OCI-LY7 (cell line): ENCODE data around the gene SCAMP3. TPM values are rescaled to one million over a fixed set of nuclear protein-coding genes. Genes with fewer than 3 reads are reported as not detected.

ENCODE experiments used
- BruUV-seq: library from RNA; stranded (reverse); fragments of 400-500 nt; replicated peaks from 2 replicates; lab custom pipeline; 2021; lab: Mats Ljungman, UMichigan
- CTCF ChIA-PET: fragments of 300-600 bp; sonication (Branson Sonifier 250); formaldehyde crosslinking; loops from one replicate; lab custom pipeline; 2022; ENCODE audit warnings: antibody characterized with exemption; ENCODE audit not compliant: unreplicated experiment; lab: Charles Lee
- POLR2A ChIA-PET: fragments of 300-600 bp; sonication (Branson Sonifier 250); formaldehyde crosslinking; loops from one replicate; lab custom pipeline; 2022; ENCODE audit warnings: antibody characterized with exemption; lab: Charles Lee
- DNase-seq: peaks from one replicate; pipeline ENCODE4 v3.0.0-alpha.2; 2015; ENCODE audit warnings: low spot score
- H2AFZ ChIP-seq: fragments of 200-600 bp; sonication (generic), shearing (Covaris generic); 2 replicates; pipeline ENCODE4 v1.6.1; 2014; ENCODE audit warnings: mild to moderate bottlenecking, antibody characterized with exemption, low read length, moderate library complexity
- H3K27ac ChIP-seq: fragments of 200-600 bp; sonication (generic); 2 replicates; pipeline ENCODE4 v1.5.1; 2014; ENCODE audit warnings: mixed run types, low read depth, mild to moderate bottlenecking, moderate library complexity, low read length, inconsistent platforms; ENCODE audit not compliant: poor library complexity, severe bottlenecking
- H3K36me3 ChIP-seq: fragments of 200-600 bp; sonication (generic); 2 replicates; pipeline ENCODE4 v1.6.1; 2014; ENCODE audit warnings: mild to moderate bottlenecking, antibody characterized with exemption, low read length, moderate library complexity, mixed read lengths; ENCODE audit not compliant: insufficient read depth
- H3K4me1 ChIP-seq: fragments of 200-600 bp; sonication (generic); 2 replicates; pipeline ENCODE4 v1.5.1; 2014; ENCODE audit warnings: mild to moderate bottlenecking, low read length; ENCODE audit not compliant: insufficient read depth, poor library complexity, severe bottlenecking
- H3K4me2 ChIP-seq: fragments of 200-600 bp; sonication (generic); 2 replicates; pipeline ENCODE4 v1.6.1; 2014; ENCODE audit warnings: mild to moderate bottlenecking, low read length
- H3K4me3 ChIP-seq: fragments of 200-600 bp; sonication (generic); 2 replicates; pipeline ENCODE4 v1.5.1; 2014; ENCODE audit warnings: mild to moderate bottlenecking, low read depth, low read length; ENCODE audit not compliant: poor library complexity, severe bottlenecking
- H3K79me2 ChIP-seq: fragments of 200-600 bp; sonication (generic); 2 replicates; pipeline ENCODE4 v1.6.1; 2016; ENCODE audit warnings: low read depth, mild to moderate bottlenecking, low read length, moderate library complexity, mixed read lengths; ENCODE audit not compliant: insufficient read depth
- H3K9me2 ChIP-seq: fragments of 200-600 bp; sonication (generic); 2 replicates; pipeline ENCODE4 v1.6.1; 2016; ENCODE audit warnings: mild to moderate bottlenecking, low read length, mixed read lengths; ENCODE audit not compliant: insufficient read depth
- H3K9me3 ChIP-seq: fragments of 200-600 bp; sonication (generic); 2 replicates; pipeline ENCODE4 v1.6.1; 2014; ENCODE audit warnings: mild to moderate bottlenecking, mixed run types, low read length, mixed read lengths
- H4K20me1 ChIP-seq: fragments of 200-600 bp; sonication (generic); 2 replicates; pipeline ENCODE4 v1.6.1; 2014; ENCODE audit warnings: mild to moderate bottlenecking, antibody characterized with exemption, low read length, moderate library complexity, mixed read lengths; ENCODE audit not compliant: insufficient read depth
- EZH2phosphoT487 ChIP-seq: fragments of 200-600 bp; sonication (generic); IDR thresholded peaks from 2 replicates; pipeline ENCODE4 v1.6.1; 2018; ENCODE audit warnings: low read depth, borderline replicate concordance, mild to moderate bottlenecking, mixed run types, antibody characterized with exemption, low read length, moderate library complexity, mixed read lengths
- intact Hi-C: fragments of 100-400 bp; cut with micrococcal nuclease; formaldehyde crosslinking; loops from one replicate; pipeline ENCODE4 v1.10.0; 2022; ENCODE audit not compliant: unreplicated experiment
- total RNA-seq, 2 experiments: library from RNA; depleted of rRNA in 1 of 2; stranded (reverse); fragments of >200 nt in 1 of 2; shearing (Covaris generic) in 1 of 2; gene quantifications; 2 replicates each; pipeline ENCODE4 v1.2.3, GENCODE V29; 2014 to 2022
- TF ChIP-seq, protein P1 (sequence below): fragments of 200-600 bp; sonication (generic); conservative IDR thresholded peaks from 2 replicates; pipeline ENCODE4 v1.5.1; 2014; ENCODE audit warnings: mild to moderate bottlenecking, antibody characterized with exemption, low read length, moderate library complexity, mixed read lengths

The SCAMP3 gene
- total RNA-seq, 2 experiments from 2014 or later: 58.3 to 74.7 TPM

DNA sequence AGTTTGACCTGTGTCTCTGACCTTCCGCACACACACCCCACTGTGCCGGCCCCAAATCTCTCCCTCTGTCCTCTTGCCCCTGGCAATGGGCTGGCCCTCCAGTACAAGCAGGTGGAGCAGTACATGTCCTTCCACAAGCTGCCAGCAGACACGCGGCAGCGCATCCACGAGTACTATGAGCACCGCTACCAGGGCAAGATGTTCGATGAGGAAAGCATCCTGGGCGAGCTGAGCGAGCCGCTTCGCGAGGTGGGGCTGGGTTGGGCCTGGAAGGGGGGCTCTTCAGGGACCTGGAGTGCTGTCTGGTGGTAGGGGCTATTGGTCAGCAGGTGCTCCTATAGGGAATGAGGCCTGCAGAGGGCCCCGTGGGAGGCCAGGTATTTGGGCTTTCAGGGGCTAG, 22.9 kb upstream of the SCAMP3 start:
- ChIA-PET POLR2A (interaction anchor here (0.6 kb wide), 1 partner anchor 23 kb away, joined by 3 read pairs; no protein-coding TSS in a partner anchor), CTCF (no interaction called here)
- Histone ChIP-seq H3K9me3 (no peaks in the 10 kb centered on the region), H3K4me2 (no peak overlapping the region), H3K79me2 (no peaks in the 10 kb centered on the region), H3K4me1 (no peaks in the 10 kb centered on the region), H3K36me3 (peaks cover 4% of the 10 kb centered on the region; the same call in 1 of the 2 replicates), H4K20me1 (no peaks in the 10 kb centered on the region), H3K4me3 (no peak overlapping the region), H2AFZ (no peak overlapping the region), H3K9me2 (no peaks in the 10 kb centered on the region), H3K27ac (no peak overlapping the region)
- DNase-seq: no peak
- intact Hi-C loops: no loop called here
- TF ChIP-seq EZH2phosphoT487: no peak
- TF ChIP-seq, protein P1, sequence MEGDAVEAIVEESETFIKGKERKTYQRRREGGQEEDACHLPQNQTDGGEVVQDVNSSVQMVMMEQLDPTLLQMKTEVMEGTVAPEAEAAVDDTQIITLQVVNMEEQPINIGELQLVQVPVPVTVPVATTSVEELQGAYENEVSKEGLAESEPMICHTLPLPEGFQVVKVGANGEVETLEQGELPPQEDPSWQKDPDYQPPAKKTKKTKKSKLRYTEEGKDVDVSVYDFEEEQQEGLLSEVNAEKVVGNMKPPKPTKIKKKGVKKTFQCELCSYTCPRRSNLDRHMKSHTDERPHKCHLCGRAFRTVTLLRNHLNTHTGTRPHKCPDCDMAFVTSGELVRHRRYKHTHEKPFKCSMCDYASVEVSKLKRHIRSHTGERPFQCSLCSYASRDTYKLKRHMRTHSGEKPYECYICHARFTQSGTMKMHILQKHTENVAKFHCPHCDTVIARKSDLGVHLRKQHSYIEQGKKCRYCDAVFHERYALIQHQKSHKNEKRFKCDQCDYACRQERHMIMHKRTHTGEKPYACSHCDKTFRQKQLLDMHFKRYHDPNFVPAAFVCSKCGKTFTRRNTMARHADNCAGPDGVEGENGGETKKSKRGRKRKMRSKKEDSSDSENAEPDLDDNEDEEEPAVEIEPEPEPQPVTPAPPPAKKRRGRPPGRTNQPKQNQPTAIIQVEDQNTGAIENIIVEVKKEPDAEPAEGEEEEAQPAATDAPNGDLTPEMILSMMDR: no peak
- BruUV-seq: no TSS peak

DNA sequence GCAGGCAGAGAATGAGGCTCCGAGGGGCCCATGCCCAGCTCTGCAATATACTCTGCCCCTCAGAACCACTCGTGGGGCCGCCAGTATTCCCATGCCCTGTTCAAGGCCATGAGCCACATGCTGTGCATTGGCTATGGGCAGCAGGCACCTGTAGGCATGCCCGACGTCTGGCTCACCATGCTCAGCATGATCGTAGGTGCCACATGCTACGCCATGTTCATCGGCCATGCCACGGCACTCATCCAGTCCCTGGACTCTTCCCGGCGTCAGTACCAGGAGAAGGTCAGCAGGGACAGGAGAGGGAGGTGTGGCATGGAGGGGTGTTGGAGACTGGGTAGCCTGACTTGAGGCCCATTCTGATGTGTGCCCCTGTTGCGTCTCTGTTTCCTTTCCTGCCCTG, 22.3 kb upstream of the SCAMP3 start:
- BruUV-seq: no TSS peak

DNA sequence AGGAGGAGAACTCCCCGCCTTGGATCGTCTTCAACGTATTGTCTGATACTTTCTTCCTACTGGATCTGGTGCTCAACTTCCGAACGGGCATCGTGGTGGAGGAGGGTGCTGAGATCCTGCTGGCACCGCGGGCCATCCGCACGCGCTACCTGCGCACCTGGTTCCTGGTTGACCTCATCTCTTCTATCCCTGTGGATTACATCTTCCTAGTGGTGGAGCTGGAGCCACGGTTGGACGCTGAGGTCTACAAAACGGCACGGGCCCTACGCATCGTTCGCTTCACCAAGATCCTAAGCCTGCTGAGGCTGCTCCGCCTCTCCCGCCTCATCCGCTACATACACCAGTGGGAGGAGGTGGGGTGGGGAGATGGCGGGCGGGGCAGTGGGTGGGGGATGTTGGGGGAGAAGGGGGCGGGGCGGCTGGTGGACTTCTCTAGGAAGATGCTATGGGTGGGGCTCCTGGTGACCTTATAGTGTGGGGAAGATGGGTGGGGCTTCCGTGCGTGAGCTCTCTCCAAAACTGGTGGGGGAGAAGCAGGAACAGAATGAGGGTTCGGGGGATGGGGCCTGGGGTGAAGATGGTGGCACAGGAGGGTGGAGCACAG, 20.4 kb upstream of the SCAMP3 start:
- intact Hi-C loops: no loop called here
- Histone ChIP-seq H3K36me3 (peaks cover 4% of the 10 kb centered on the region; the same call in 1 of the 2 replicates), H3K27ac (no peak overlapping the region), H4K20me1 (no peaks in the 10 kb centered on the region), H3K79me2 (no peaks in the 10 kb centered on the region; the same call in 1 of the 2 replicates), H2AFZ (no peak overlapping the region), H3K9me3 (no peaks in the 10 kb centered on the region), H3K4me2 (no peak overlapping the region), H3K9me2 (no peaks in the 10 kb centered on the region), H3K4me1 (peaks cover 14% of the 10 kb centered on the region), H3K4me3 (no peak overlapping the region)
- ChIA-PET CTCF (no interaction called here), POLR2A (no interaction called here)
- DNase-seq: no peak
- BruUV-seq: no TSS peak
- TF ChIP-seq EZH2phosphoT487: no peak
- TF ChIP-seq, protein P1: no peak

More for the DNA sequence above, 22.3 kb upstream of the SCAMP3 start:
- H3K9me2 ChIP-seq: no peaks in the 10 kb centered on the region
- no peaks in the 10 kb centered on the region for H3K9me3 ChIP-seq
- no peaks in the 10 kb centered on the region for H3K4me1 ChIP-seq
- CTCF ChIA-PET: no interaction called here
- H3K4me2 ChIP-seq: no peak overlapping the region
- H3K36me3 ChIP-seq: peaks cover 4% of the 10 kb centered on the region; the same call in 1 of the 2 replicates
- no peaks in the 10 kb centered on the region for H3K79me2 ChIP-seq
- POLR2A ChIA-PET: no interaction called here
- DNase-seq: no peak
- no peak overlapping the region for H2AFZ ChIP-seq
- intact Hi-C loops: no loop called here
- TF ChIP-seq EZH2phosphoT487: no peak
- TF ChIP-seq, protein P1: no peak
- no peaks in the 10 kb centered on the region for H4K20me1 ChIP-seq
- no peak overlapping the region for H3K4me3 ChIP-seq
- no peak overlapping the region for H3K27ac ChIP-seq
